GM23338 (cell line): ENCODE data around the gene IDH1. TPM values are rescaled to one million over a fixed set of nuclear protein-coding genes. Genes with fewer than 3 reads are reported as not detected.

Experiments
- ATAC-seq: fragments of 200-7000 bp; cut with Tn5 transposase; 3 replicates; pipeline ENCODE4 v1.9.1; 2020
- DNase-seq: peaks from one replicate; pipeline ENCODE4 v3.0.0-alpha.2; 2015; ENCODE audit warnings: low spot score
- H2AFZ ChIP-seq: fragments of 200-600 bp; sonication (generic); 2 replicates; pipeline ENCODE4 v1.8.0; 2016; ENCODE audit warnings: antibody characterized with exemption, mild to moderate bottlenecking, moderate library complexity
- H3F3A ChIP-seq: fragments of 200-600 bp; sonication (generic); replicated peaks from 2 replicates; pipeline ENCODE4 v1.8.0; 2017; ENCODE audit warnings: antibody characterized with exemption, mixed run types, low read depth
- H3K27ac ChIP-seq: fragments of 200-600 bp; sonication (generic); 2 replicates; pipeline ENCODE4 v1.6.1; 2016; ENCODE audit warnings: low read depth
- H3K27me3 ChIP-seq: fragments of 200-600 bp; sonication (generic); 2 replicates; pipeline ENCODE4 v1.8.0; 2016; ENCODE audit warnings: mild to moderate bottlenecking, mixed run types, moderate library complexity; ENCODE audit not compliant: insufficient read depth
- H3K36me3 ChIP-seq: fragments of 200-600 bp; sonication (generic); 2 replicates; pipeline ENCODE4 v1.8.0; 2016; ENCODE audit warnings: mild to moderate bottlenecking; ENCODE audit not compliant: insufficient read depth
- H3K4me1 ChIP-seq: fragments of 200-600 bp; sonication (generic); 2 replicates; pipeline ENCODE4 v1.8.0; 2016; ENCODE audit warnings: mild to moderate bottlenecking, moderate library complexity; ENCODE audit not compliant: insufficient read depth
- H3K4me2 ChIP-seq: fragments of 200-600 bp; sonication (generic); 2 replicates; pipeline ENCODE4 v1.7.1; 2017; ENCODE audit warnings: mixed run types
- H3K4me3 ChIP-seq: fragments of 200-600 bp; sonication (generic); 2 replicates; pipeline ENCODE4 v1.6.1; 2016; ENCODE audit warnings: mixed run types
- H3K79me2 ChIP-seq: fragments of 200-600 bp; sonication (generic); replicated peaks from 2 replicates; pipeline ENCODE4 v1.8.0; 2017; ENCODE audit warnings: mild to moderate bottlenecking; ENCODE audit not compliant: insufficient read depth
- H3K9me2 ChIP-seq: fragments of 200-600 bp; sonication (generic); 2 replicates; pipeline ENCODE4 v1.8.0; 2017; ENCODE audit not compliant: insufficient read depth
- H4K20me1 ChIP-seq: fragments of 200-600 bp; sonication (generic); replicated peaks from 2 replicates; pipeline ENCODE4 v1.8.0; 2017; ENCODE audit warnings: mild to moderate bottlenecking; ENCODE audit not compliant: insufficient read depth
- H3K27ac Mint-ChIP-seq: 2 replicates; pipeline ENCODE4 v1.8.0; 2020; ENCODE audit warnings: inconsistent platforms, mild to moderate bottlenecking, moderate library complexity, mixed read lengths
- H3K27me3 Mint-ChIP-seq: 3 replicates; pipeline ENCODE4 v1.8.0; 2022; ENCODE audit warnings: low read depth, mild to moderate bottlenecking, moderate library complexity, mixed read lengths, inconsistent platforms; ENCODE audit not compliant: insufficient read depth, poor library complexity
- H3K36me3 Mint-ChIP-seq: 3 replicates; pipeline ENCODE4 v1.8.0; 2021; ENCODE audit warnings: low read depth, mild to moderate bottlenecking, inconsistent platforms, moderate library complexity, mixed read lengths
- H3K4me1 Mint-ChIP-seq: 3 replicates; pipeline ENCODE4 v1.8.0; 2020; ENCODE audit warnings: mild to moderate bottlenecking, inconsistent platforms, mixed read lengths
- H3K4me3 Mint-ChIP-seq: 3 replicates; pipeline ENCODE4 v1.8.0; 2021; ENCODE audit warnings: moderate library complexity, mild to moderate bottlenecking, inconsistent platforms, mixed read lengths
- H3K9me3 Mint-ChIP-seq: 3 replicates; pipeline ENCODE4 v1.8.0; 2020; ENCODE audit warnings: moderate library complexity, mild to moderate bottlenecking, inconsistent platforms, mixed read lengths
- CREB1 ChIP-seq: fragments of 250-450 bp; sonication (Bioruptor Pico); IDR thresholded peaks from 2 replicates; pipeline ENCODE4 v1.5.0; 2020; ENCODE audit warnings: low read depth, mild to moderate bottlenecking, moderate library complexity
- EZH2 ChIP-seq: fragments of 200-600 bp; sonication (generic); IDR thresholded peaks from one replicate; pipeline ENCODE4 v1.8.0; 2017; ENCODE audit warnings: antibody characterized with exemption, mild to moderate bottlenecking, low read depth; ENCODE audit not compliant: unreplicated experiment
- EZH2phosphoT487 ChIP-seq: fragments of 200-600 bp; sonication (generic); IDR thresholded peaks from one replicate; pipeline ENCODE4 v1.8.1; 2018; ENCODE audit warnings: antibody characterized with exemption; ENCODE audit not compliant: unreplicated experiment
- JUNB ChIP-seq: IDR thresholded peaks from one replicate; pipeline ENCODE4 v1.6.1; 2016; ENCODE audit warnings: antibody characterized with exemption; ENCODE audit not compliant: unreplicated experiment
- NANOG ChIP-seq: IDR thresholded peaks from 2 replicates; pipeline ENCODE4 v1.6.1; 2016; ENCODE audit warnings: antibody characterized with exemption, borderline replicate concordance
- POLR2AphosphoS5 ChIP-seq: IDR thresholded peaks from 2 replicates; pipeline ENCODE4 v1.6.1; 2016; ENCODE audit warnings: antibody characterized with exemption, low read depth
- STAT1 ChIP-seq: IDR thresholded peaks from one replicate; pipeline ENCODE4 v1.6.1; 2016; ENCODE audit warnings: antibody characterized with exemption; ENCODE audit not compliant: unreplicated experiment
- ZNF114 ChIP-seq: fragments of 250-450 bp; sonication (Bioruptor Pico); IDR thresholded peaks from 2 replicates; pipeline ENCODE4 v1.5.0; 2020; ENCODE audit warnings: mild to moderate bottlenecking, moderate library complexity
- ZNF331 ChIP-seq: fragments of 250-450 bp; sonication (Bioruptor Pico); IDR thresholded peaks from 2 replicates; pipeline ENCODE4 v1.5.0; 2020; ENCODE audit warnings: low read depth, mild to moderate bottlenecking, moderate library complexity
- polyA plus RNA-seq: library from polyadenylated mRNA; unstranded; fragments of >200 nt; fragmentation: Nextera tagmentation; extraction: Ambion mirVana; gene quantifications from 2 replicates; pipeline ENCODE4 v1.2.1, GENCODE V29; 2016
- total RNA-seq: library from RNA; depleted of rRNA; stranded (reverse); fragments of >200 nt; shearing (Covaris generic); gene quantifications from 2 replicates; pipeline ENCODE4 v1.2.3, GENCODE V29; 2014
- TF ChIP-seq, protein P1 (sequence below), 2 experiments: fragments of 200-600 bp in 1 of 2; sonication (generic) in 1 of 2; conservative IDR thresholded peaks; 2 replicates each; pipeline versions ENCODE4 v1.5.1 to v1.6.1; 2016 to 2017; ENCODE audit warnings: antibody characterized with exemption in 2 of 2, low read depth in 2 of 2, mild to moderate bottlenecking in 2 of 2, moderate library complexity in 1 of 2
- TF ChIP-seq, protein P2 (sequence below): IDR thresholded peaks from one replicate; pipeline ENCODE4 v1.6.1; 2018; ENCODE audit warnings: antibody characterized with exemption; ENCODE audit not compliant: unreplicated experiment
- TF ChIP-seq, protein P3 (sequence below): IDR thresholded peaks from 2 replicates; pipeline ENCODE4 v1.6.1; 2016; ENCODE audit warnings: antibody characterized with exemption
- TF ChIP-seq, protein P4 (sequence below): fragments of 250-450 bp; sonication (Bioruptor Pico); IDR thresholded peaks from 2 replicates; pipeline ENCODE4 v1.5.0; 2020; ENCODE audit warnings: mild to moderate bottlenecking, moderate library complexity

IDH1 gene
- total and polyA plus RNA-seq, 2 experiments from 2014 or later = 315 to 536 TPM

DNA sequence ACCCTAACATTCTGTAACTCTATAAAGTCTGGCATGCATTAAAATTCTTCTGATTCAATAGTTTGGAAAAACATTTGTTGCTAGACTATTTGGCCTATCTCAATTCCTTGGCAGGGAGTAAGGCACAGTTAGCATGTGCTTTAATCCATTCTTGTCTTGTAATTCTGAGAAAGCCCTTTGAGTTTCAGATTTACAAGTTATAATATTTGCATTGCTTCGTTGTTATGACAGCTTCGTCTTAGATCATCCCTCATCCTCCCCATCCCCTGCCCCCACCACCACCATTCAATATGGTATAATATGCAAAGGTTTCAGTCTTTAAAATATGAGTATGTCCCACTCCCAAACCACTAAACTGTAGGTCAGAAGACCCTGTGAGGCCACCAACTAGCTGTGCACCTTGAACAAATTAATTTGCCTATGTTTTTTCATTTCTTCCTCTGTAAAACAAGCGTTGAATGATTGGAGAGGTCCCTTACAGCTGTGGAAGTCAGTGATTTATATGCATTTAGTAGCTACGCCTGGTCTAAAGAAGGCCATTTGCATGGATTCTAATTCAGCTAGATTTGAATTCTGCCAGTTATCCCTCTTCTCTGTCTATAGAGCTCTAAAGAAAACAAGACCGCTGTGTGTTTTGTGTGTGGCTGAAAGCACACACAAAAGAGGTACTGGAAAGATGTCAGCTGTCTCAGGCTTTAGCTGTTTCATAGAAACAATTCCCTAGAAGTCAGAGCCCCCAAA is 65.6 kb downstream of the IDH1 start:
- Histone ChIP-seq H3K4me1 (peaks cover 51% of the 10 kb centered on the region), H2AFZ (no peak overlapping the region; the same call in 1 of the 2 replicates), H3K4me2 (peak overlapping the region; percentile 66), H3K79me2 (no peaks in the 10 kb centered on the region), H3K4me3 (no peak overlapping the region), H3K27me3 (no peaks in the 10 kb centered on the region), H3F3A (0 out of 2 replicates have a peak, but pooled peaks cover 3% of the 10 kb centered on the region), H4K20me1 (no peaks in the 10 kb centered on the region), H3K27ac (no peak overlapping the region), H3K36me3 (no peaks in the 10 kb centered on the region), H3K9me2 (no peaks in the 10 kb centered on the region)
- Mint-ChIP-seq H3K27ac (no peak overlapping the region), H3K4me1 (peaks cover 59% of the 10 kb centered on the region), H3K4me3 (no peak overlapping the region), H3K9me3 (no peaks in the 10 kb centered on the region), H3K36me3 (no peaks in the 10 kb centered on the region), H3K27me3 (peaks cover 2% of the 10 kb centered on the region)
- ATAC-seq (no peak), DNase-seq (no peak)
- no peak for TF ChIP-seq EZH2phosphoT487
- no peak for TF ChIP-seq ZNF114 (CRISPR knock-in tag)
- no peak for TF ChIP-seq JUNB
- TF ChIP-seq, protein P1, sequence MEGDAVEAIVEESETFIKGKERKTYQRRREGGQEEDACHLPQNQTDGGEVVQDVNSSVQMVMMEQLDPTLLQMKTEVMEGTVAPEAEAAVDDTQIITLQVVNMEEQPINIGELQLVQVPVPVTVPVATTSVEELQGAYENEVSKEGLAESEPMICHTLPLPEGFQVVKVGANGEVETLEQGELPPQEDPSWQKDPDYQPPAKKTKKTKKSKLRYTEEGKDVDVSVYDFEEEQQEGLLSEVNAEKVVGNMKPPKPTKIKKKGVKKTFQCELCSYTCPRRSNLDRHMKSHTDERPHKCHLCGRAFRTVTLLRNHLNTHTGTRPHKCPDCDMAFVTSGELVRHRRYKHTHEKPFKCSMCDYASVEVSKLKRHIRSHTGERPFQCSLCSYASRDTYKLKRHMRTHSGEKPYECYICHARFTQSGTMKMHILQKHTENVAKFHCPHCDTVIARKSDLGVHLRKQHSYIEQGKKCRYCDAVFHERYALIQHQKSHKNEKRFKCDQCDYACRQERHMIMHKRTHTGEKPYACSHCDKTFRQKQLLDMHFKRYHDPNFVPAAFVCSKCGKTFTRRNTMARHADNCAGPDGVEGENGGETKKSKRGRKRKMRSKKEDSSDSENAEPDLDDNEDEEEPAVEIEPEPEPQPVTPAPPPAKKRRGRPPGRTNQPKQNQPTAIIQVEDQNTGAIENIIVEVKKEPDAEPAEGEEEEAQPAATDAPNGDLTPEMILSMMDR (conservative IDR thresholded peaks at IDR 0.05; ENCODE audit: low read depth in 2 of 2) = no peak
- TF ChIP-seq, protein P2, sequence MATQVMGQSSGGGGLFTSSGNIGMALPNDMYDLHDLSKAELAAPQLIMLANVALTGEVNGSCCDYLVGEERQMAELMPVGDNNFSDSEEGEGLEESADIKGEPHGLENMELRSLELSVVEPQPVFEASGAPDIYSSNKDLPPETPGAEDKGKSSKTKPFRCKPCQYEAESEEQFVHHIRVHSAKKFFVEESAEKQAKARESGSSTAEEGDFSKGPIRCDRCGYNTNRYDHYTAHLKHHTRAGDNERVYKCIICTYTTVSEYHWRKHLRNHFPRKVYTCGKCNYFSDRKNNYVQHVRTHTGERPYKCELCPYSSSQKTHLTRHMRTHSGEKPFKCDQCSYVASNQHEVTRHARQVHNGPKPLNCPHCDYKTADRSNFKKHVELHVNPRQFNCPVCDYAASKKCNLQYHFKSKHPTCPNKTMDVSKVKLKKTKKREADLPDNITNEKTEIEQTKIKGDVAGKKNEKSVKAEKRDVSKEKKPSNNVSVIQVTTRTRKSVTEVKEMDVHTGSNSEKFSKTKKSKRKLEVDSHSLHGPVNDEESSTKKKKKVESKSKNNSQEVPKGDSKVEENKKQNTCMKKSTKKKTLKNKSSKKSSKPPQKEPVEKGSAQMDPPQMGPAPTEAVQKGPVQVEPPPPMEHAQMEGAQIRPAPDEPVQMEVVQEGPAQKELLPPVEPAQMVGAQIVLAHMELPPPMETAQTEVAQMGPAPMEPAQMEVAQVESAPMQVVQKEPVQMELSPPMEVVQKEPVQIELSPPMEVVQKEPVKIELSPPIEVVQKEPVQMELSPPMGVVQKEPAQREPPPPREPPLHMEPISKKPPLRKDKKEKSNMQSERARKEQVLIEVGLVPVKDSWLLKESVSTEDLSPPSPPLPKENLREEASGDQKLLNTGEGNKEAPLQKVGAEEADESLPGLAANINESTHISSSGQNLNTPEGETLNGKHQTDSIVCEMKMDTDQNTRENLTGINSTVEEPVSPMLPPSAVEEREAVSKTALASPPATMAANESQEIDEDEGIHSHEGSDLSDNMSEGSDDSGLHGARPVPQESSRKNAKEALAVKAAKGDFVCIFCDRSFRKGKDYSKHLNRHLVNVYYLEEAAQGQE = no peak
- TF ChIP-seq POLR2AphosphoS5 = no peak
- no peak for TF ChIP-seq STAT1
- TF ChIP-seq EZH2 = no peak
- no peak for TF ChIP-seq CREB1 (CRISPR knock-in tag)
- TF ChIP-seq ZNF331 (CRISPR knock-in tag) = no peak
- TF ChIP-seq, protein P3, sequence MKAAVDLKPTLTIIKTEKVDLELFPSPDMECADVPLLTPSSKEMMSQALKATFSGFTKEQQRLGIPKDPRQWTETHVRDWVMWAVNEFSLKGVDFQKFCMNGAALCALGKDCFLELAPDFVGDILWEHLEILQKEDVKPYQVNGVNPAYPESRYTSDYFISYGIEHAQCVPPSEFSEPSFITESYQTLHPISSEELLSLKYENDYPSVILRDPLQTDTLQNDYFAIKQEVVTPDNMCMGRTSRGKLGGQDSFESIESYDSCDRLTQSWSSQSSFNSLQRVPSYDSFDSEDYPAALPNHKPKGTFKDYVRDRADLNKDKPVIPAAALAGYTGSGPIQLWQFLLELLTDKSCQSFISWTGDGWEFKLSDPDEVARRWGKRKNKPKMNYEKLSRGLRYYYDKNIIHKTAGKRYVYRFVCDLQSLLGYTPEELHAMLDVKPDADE = no peak
- TF ChIP-seq NANOG = no peak
- TF ChIP-seq, protein P4, sequence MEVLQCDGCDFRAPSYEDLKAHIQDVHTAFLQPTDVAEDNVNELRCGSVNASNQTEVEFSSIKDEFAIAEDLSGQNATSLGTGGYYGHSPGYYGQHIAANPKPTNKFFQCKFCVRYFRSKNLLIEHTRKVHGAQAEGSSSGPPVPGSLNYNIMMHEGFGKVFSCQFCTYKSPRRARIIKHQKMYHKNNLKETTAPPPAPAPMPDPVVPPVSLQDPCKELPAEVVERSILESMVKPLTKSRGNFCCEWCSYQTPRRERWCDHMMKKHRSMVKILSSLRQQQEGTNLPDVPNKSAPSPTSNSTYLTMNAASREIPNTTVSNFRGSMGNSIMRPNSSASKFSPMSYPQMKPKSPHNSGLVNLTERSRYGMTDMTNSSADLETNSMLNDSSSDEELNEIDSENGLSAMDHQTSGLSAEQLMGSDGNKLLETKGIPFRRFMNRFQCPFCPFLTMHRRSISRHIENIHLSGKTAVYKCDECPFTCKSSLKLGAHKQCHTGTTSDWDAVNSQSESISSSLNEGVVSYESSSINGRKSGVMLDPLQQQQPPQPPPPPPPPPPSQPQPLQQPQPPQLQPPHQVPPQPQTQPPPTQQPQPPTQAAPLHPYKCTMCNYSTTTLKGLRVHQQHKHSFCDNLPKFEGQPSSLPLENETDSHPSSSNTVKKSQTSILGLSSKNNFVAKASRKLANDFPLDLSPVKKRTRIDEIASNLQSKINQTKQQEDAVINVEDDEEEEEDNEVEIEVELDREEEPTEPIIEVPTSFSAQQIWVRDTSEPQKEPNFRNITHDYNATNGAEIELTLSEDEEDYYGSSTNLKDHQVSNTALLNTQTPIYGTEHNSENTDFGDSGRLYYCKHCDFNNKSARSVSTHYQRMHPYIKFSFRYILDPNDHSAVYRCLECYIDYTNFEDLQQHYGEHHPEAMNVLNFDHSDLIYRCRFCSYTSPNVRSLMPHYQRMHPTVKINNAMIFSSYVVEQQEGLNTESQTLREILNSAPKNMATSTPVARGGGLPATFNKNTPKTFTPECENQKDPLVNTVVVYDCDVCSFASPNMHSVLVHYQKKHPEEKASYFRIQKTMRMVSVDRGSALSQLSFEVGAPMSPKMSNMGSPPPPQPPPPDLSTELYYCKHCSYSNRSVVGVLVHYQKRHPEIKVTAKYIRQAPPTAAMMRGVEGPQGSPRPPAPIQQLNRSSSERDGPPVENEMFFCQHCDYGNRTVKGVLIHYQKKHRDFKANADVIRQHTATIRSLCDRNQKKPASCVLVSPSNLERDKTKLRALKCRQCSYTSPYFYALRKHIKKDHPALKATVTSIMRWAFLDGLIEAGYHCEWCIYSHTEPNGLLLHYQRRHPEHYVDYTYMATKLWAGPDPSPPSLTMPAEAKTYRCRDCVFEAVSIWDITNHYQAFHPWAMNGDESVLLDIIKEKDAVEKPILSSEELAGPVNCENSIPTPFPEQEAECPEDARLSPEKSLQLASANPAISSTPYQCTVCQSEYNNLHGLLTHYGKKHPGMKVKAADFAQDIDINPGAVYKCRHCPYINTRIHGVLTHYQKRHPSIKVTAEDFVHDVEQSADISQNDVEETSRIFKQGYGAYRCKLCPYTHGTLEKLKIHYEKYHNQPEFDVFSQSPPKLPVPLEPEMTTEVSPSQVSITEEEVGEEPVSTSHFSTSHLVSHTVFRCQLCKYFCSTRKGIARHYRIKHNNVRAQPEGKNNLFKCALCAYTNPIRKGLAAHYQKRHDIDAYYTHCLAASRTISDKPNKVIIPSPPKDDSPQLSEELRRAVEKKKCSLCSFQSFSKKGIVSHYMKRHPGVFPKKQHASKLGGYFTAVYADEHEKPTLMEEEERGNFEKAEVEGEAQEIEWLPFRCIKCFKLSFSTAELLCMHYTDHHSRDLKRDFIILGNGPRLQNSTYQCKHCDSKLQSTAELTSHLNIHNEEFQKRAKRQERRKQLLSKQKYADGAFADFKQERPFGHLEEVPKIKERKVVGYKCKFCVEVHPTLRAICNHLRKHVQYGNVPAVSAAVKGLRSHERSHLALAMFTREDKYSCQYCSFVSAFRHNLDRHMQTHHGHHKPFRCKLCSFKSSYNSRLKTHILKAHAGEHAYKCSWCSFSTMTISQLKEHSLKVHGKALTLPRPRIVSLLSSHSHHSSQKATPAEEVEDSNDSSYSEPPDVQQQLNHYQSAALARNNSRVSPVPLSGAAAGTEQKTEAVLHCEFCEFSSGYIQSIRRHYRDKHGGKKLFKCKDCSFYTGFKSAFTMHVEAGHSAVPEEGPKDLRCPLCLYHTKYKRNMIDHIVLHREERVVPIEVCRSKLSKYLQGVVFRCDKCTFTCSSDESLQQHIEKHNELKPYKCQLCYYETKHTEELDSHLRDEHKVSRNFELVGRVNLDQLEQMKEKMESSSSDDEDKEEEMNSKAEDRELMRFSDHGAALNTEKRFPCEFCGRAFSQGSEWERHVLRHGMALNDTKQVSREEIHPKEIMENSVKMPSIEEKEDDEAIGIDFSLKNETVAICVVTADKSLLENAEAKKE (CRISPR knock-in tag) = no peak
